Fibroblast of skin of scalp (primary cell): ENCODE results near the gene BCAP29. TPM values are rescaled to one million over a fixed set of nuclear protein-coding genes. Genes with fewer than 3 reads are reported as not detected.
"Not testable (repeated sequence)": the region's sequence is repeated elsewhere in the genome, so short reads cannot be mapped to it uniquely, and the experiment has no call there.

Source experiments
- DNase-seq: peaks from one replicate; pipeline ENCODE4 v3.0.0-alpha.2; 2013
- polyA plus RNA-seq, 2 experiments: library from polyadenylated mRNA; unstranded; fragments of 120-200 nt; gene quantifications; one replicate each; pipeline ENCODE4 v1.2.1, GENCODE V29; 2013; ENCODE audit not compliant: insufficient read length in 2 of 2

The BCAP29 gene
- polyA plus RNA-seq (2013, experiment 1 of 2; ENCODE audit: insufficient read length): 38.9 TPM
- polyA plus RNA-seq (2013, experiment 2 of 2; ENCODE audit: insufficient read length): 46.8 TPM

- DNase-seq: peak; percentile 70
Observed at GRCh38 chr7:107579885-107580715, at the start of gene BCAP29. TSS of gene BCAP29 (plus strand) at chr7:107580246. CDS start at chr7:107580773, 527 bp downstream.

GRCh38 chr7:107530751-107531150 lies 49.3 kb upstream of the BCAP29 start:
- DNase-seq: no peak

GRCh38 chr7:107534139-107534538 lies 45.9 kb upstream of the BCAP29 start:
- DNase-seq: no peak

GRCh38 chr7:107537228-107537627 lies 42.8 kb upstream of the BCAP29 start:
- not testable (repeated sequence) for DNase-seq

- no peak for DNase-seq
Observed at GRCh38 chr7:107538001-107538400, 42.0 kb upstream of the BCAP29 start.

GRCh38 chr7:107543338-107543993 lies 36.6 kb upstream of the BCAP29 start:
- no peak for DNase-seq

- DNase-seq: no peak
Observed at GRCh38 chr7:107544848-107545591, 35.0 kb upstream of the BCAP29 start.

- DNase-seq: peak; percentile 47
Observed at GRCh38 chr7:107551936-107552335, 28.1 kb upstream of the BCAP29 start.

- DNase-seq: no peak
Observed at GRCh38 chr7:107555893-107556292, 24.2 kb upstream of the BCAP29 start.

- DNase-seq: peak; percentile 72
Observed at GRCh38 chr7:107559864-107560263, 20.2 kb upstream of the BCAP29 start.

GRCh38 chr7:107560898-107561516 lies 19.0 kb upstream of the BCAP29 start:
- no peak for DNase-seq

GRCh38 chr7:107563081-107563774 lies 16.8 kb upstream of the BCAP29 start:
- no peak for DNase-seq

GRCh38 chr7:107563775-107564552 lies 16.1 kb upstream of the BCAP29 start, which contains the start of the genes COG5 and DUS4L:
TSS of gene COG5 (minus strand) at chr7:107563920. CDS start at chr7:107563896, 24 bp downstream.
TSS of gene DUS4L (plus strand) at chr7:107563971. CDS start at chr7:107567071, 3,100 bp downstream.
- peak; percentile 78 for DNase-seq

- peak; percentile 87 for DNase-seq
Observed at GRCh38 chr7:107564553-107565298, 15.3 kb upstream of the BCAP29 start.

- DNase-seq: no peak
Observed at GRCh38 chr7:107570298-107570697, 9.7 kb upstream of the BCAP29 start.

GRCh38 chr7:107573537-107573936 lies 6.5 kb upstream of the BCAP29 start:
- no peak for DNase-seq

- DNase-seq: no peak
Observed at GRCh38 chr7:107579554-107579884, 527 bp upstream of the BCAP29 start.

- DNase-seq: no peak
Observed at GRCh38 chr7:107580716-107581383, 804 bp downstream of the BCAP29 start.

- DNase-seq: no peak
Observed at GRCh38 chr7:107581387-107582013, 1.5 kb downstream of the BCAP29 start.
